Measurements from ENCODE around the gene XXYLT1.
"Not testable (repeated sequence)": the region's sequence is repeated elsewhere in the genome, so short reads cannot be mapped to it uniquely, and the experiment has no call there.

Gene XXYLT1, protein sequence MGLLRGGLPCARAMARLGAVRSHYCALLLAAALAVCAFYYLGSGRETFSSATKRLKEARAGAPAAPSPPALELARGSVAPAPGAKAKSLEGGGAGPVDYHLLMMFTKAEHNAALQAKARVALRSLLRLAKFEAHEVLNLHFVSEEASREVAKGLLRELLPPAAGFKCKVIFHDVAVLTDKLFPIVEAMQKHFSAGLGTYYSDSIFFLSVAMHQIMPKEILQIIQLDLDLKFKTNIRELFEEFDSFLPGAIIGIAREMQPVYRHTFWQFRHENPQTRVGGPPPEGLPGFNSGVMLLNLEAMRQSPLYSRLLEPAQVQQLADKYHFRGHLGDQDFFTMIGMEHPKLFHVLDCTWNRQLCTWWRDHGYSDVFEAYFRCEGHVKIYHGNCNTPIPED

GRCh38 chr3:195270817-195271409 lies at the start of gene XXYLT1:
XXYLT1 (minus strand) TSS chr3:195271159; CDS start chr3:195271058, 101 bp downstream.
- peak; percentile 90 for DNase-seq (ENCODE audit: low read depth)

DNA sequence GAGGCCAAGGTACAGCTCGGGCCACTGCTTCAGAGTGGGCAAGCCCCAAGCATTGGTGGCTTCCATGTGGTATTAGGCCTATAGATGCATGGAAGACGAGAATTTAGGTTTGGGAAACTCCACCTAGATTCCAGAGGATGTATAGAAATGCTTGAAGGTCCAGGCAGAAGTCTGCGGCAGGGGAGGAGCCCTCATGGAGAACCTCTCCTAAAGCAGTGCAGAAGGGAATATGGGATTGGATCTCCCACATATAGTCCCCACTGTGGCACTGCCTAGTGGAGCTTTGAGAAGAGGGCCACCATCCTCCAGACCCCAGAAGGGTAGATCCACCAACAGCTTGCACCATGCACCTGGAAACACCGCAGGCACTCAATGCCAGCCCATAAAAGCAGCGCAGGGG lies 48.1 kb upstream of the XXYLT1 start:
- no peak for DNase-seq (ENCODE audit: low read depth)

DNA sequence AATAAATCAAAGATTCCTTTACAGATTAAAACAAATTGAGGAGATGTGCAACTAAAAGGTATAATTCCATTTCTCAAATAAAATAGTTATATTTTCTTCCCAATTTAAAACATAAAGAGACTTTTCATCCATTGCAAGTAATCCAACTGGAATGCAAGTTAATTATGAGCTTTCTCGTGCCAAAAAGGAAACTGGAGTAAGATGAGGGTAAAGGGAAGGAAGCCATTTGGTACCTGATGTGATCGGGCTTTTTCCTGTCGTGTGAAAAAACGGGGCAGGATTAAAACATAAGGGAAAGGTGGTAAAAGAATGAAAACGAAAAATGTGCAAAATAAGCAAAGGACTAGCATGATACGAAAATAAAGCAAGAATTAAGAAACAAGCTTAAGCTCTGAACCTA lies 41.8 kb upstream of the XXYLT1 start:
- DNase-seq (ENCODE audit: low read depth), result peak; percentile 21

- DNase-seq (ENCODE audit: low read depth), result no peak
These were observed 36.8 kb upstream of the XXYLT1 start for GRCh38 chr3:195307711-195308110.

- no peak for DNase-seq (ENCODE audit: low read depth)
These were observed 35.4 kb upstream of the XXYLT1 start for GRCh38 chr3:195306369-195306768.

- peak; percentile 66 for DNase-seq (ENCODE audit: low read depth)
These were observed 31.5 kb upstream of the XXYLT1 start for GRCh38 chr3:195302431-195302830.

- DNase-seq (ENCODE audit: low read depth), result no peak
These were observed 26.5 kb upstream of the XXYLT1 start for GRCh38 chr3:195297446-195297845.

- DNase-seq (ENCODE audit: low read depth), result no peak
These were observed 25.7 kb upstream of the XXYLT1 start for GRCh38 chr3:195296662-195297061.

- no peak for DNase-seq (ENCODE audit: low read depth)
These were observed 20.2 kb upstream of the XXYLT1 start for GRCh38 chr3:195291121-195291520.

DNA sequence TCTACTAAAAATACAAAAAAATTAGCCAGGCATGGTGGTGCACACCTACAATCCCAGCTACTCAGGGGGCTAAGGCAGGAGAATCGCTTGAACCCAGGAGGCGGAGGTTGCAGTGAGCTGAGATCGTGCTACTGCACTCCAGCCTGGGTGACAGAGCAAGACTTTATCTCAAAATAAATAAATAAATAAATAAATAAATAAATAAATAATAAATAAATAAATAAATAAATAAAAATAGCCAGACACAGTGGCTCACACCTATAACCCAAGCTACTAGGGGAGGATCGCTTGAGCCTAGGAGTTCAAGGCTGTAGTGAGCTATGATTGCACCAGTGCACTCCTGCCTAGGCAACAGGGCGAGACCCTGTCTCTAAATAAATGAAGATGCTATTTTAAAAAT lies 19.7 kb upstream of the XXYLT1 start:
- DNase-seq (ENCODE audit: low read depth), result not testable (repeated sequence)

GRCh38 chr3:195286115-195286872 lies 15.3 kb upstream of the XXYLT1 start:
- DNase-seq (ENCODE audit: low read depth), result peak; percentile 69

GRCh38 chr3:195285372-195285771 lies 14.4 kb upstream of the XXYLT1 start:
- DNase-seq (ENCODE audit: low read depth), result no peak

DNA sequence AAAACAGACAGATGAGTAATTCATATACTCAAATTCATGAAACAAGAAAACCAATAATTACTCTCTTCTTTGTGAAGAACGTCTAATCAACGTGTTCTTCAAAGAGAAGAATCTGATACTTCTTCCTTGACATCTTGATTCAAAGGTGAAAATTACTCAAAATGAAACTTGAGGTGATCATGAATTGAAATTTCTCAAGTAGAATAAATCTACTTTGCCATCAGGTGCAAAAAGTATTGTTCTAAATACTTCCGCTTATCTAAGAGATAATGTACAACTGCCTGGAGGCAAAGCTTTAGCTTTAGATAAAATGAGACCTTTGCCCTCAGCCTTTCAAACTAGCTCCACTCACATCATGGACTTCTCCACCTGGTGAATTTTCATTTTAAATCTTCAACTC lies 13.9 kb upstream of the XXYLT1 start:
- DNase-seq (ENCODE audit: low read depth), result no peak

GRCh38 chr3:195282961-195283360 lies 12.0 kb upstream of the XXYLT1 start:
- no peak for DNase-seq (ENCODE audit: low read depth)

GRCh38 chr3:195274259-195274966 lies 3.5 kb upstream of the XXYLT1 start:
- DNase-seq (ENCODE audit: low read depth), result no peak

DNA sequence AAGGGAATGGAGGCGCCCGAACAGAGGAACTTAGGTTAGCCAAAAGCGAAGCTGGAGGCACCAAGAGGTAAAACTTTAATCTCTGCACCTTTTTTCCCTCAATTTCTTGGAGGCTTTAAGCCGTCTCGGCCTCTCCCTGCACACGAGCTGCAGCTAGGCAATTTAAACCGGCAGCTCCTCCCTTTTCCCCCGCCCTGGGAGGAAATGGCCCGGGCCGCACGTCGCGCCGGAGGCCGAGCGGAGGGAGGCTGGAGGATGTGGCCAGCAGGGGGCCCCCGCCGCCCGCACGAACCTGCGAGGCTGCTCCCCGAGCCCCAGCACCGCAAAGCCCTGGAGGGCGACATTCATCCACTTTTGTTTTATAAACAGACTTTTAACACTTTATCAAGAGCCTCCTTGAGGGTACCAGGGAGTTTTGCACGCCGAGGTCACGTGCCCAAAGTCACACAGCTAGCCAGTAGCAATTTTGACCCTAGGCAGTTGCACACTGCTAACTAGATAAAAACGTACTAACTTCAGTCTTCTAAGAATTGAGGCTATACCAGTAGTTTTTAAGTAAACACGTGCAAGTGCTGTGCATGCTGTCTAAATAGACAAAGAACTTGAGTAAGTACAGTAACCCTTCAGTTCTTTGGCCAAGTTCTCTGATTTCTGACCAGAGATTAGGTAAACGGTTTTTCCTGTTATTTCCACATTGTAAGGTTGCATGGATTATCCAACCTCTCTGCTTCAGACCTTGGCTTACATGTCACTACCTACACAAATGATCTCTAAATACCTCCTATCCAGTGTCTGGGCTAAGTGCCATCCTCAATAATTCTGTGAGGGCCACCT lies 668 bp upstream of the XXYLT1 start:
- DNase-seq (ENCODE audit: low read depth), result peak; percentile 87

- DNase-seq (ENCODE audit: low read depth), result peak; percentile 57
These were observed 711 bp downstream of the XXYLT1 start for GRCh38 chr3:195270079-195270816.

DNA sequence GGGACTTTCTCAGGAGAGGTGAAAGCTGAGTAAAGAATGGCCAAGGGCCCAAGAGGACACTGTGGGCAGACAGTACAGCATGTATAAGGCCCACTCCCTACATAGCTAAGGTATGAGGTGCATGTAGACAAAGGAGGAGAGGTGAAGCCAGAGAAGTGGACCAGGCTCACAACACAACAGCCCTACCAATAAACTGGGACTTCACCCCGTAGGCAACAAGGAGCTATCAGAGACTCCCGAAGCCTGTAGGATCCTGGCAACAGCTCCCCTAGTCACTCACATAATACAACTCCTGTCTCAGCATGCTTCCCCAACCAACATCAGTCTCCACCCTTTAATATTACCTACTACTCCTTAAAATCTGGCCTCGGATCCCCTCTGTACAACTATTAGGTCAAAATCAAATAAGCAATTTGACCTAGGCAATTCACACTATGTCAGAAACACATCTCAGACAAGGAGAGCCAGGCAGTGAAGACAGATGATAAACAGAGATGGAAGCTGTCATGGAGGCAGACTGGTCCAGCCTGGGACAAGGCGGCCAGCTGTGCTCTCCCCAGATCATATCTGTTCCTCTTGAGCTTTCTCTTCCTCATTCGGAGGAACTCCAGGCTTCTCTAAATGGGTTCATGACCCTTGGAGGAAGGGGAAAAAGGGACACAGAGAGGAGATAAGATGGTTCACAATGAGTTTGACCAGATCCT lies 1.4 kb downstream of the XXYLT1 start:
- no peak for DNase-seq (ENCODE audit: low read depth)

GRCh38 chr3:195268576-195269309 lies 2.2 kb downstream of the XXYLT1 start:
- DNase-seq (ENCODE audit: low read depth), result no peak

All from EH (cell line).